Measurements from ENCODE around the gene GSG1L. TPM values are rescaled to one million over a fixed set of nuclear protein-coding genes. Genes with fewer than 3 reads are reported as not detected.
"Not testable (repeated sequence)": the region's sequence is repeated elsewhere in the genome, so short reads cannot be mapped to it uniquely, and the experiment has no call there.

The GSG1L gene
- total RNA-seq, 1 donor from 2014 or later = not detected

- DNase-seq (ENCODE audit: low read depth in 2 of 2) = no peak
Measured at GRCh38 chr16:27950206-27950887, 113.2 kb downstream of the GSG1L start.

DNA sequence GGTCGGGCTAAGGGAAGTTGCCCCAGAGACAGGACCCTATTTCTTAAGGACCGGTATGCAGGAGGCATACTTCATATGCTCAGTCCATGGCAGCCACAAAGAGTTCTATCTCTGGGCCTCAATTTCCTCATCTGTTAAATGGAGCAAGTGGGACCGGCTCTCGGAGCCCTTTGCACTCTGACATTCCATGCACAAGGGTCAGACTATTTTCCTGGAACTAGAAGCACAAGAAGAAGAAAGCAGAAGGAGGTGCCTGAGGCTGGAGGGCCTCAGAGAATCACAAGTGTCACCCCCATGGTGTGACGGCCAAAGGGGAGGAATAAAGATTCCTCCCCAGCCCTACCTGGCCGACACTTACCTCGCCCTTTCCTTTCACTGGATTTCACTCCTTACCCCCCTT is 115.8 kb downstream of the GSG1L start:
- no peak for DNase-seq (ENCODE audit: low read depth in 2 of 2)

GRCh38 chr16:27945233-27945973 is 118.1 kb downstream of the GSG1L start:
- no peak for DNase-seq (ENCODE audit: low read depth in 2 of 2)

GRCh38 chr16:27943766-27944165 is 119.7 kb downstream of the GSG1L start:
- no peak for DNase-seq (ENCODE audit: low read depth in 2 of 2)

- not testable (repeated sequence) for DNase-seq (ENCODE audit: low read depth in 2 of 2)
Measured at GRCh38 chr16:27942071-27942470, 121.4 kb downstream of the GSG1L start.

DNA sequence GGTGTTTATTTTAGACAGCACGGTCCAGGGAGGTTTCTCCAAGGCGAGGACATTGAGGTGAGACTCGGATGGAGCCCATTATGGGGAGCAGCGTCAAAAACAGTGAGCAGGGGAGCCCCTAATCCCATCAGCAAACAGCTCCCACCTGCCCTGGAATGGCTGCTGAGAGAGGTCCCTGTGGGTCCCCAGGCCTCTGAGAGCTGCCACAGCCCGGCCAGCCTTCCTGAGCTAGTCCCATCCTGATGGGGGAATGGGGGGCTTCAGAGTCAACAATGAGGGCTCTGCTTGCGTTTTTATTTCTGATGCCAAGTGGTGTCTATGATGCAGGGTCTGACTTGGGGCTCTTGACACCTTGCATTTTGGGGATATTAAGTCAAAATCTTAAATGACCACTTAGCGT is 128.4 kb downstream of the GSG1L start:
- no peak for DNase-seq (ENCODE audit: low read depth in 2 of 2)

GRCh38 chr16:27932542-27933135 is 130.9 kb downstream of the GSG1L start:
- no peak for DNase-seq (ENCODE audit: low read depth in 2 of 2)

- DNase-seq (ENCODE audit: low read depth in 2 of 2) = no peak
Measured at GRCh38 chr16:27929818-27930217, 133.7 kb downstream of the GSG1L start.

GRCh38 chr16:27928542-27928941 is 135.0 kb downstream of the GSG1L start:
- no peak for DNase-seq (ENCODE audit: low read depth in 2 of 2)

DNA sequence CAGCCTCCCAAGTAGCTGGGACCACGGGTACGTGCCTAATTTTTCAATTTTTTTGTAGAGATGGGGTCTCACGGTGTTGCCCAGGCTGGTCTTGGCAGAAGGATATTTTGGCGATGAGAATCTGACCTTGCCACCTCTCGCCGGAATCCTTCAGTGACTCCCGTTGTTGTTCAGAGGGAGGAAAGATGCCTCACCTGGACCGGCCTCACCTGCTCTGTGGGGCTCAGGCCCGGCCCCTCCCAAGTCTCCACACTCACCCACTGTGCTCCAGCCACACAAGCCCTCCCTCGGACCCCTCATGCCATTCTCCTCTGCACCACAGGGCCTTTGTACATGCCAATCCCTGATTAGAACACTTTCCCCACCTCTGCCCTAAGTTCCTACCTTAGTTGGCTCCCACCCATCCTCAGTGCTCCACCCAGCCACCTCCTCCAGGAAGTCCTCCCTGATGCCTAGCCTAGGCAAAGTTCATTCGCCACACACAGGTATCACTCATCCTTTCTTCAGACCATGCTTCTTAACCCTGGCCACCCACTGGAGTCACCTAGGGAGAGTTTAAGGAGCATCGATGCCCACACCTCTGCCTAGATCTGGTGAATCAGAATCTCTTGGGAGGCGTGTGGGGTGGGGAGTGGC is 136.1 kb downstream of the GSG1L start:
- no peak for DNase-seq (ENCODE audit: low read depth in 2 of 2)

DNA sequence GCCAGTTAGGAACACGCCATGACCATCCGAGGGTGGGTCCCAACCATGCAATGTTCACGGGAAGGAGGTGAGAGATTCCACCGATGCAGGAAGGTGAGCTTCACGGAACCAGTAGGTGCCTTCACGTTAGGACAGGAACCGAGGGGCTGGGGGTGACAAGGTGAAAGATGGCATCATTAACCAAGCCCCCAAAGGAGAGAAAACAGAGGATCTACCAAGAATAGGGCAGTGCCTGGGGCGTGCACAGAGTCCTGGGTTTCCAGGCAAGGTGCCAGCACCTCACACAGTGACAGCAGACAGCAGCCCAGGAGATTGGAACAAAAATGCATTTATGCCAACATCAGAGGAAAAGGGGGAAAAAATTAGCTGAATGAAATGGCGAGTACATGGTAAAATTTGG is 137.9 kb downstream of the GSG1L start:
- no peak for DNase-seq (ENCODE audit: low read depth in 2 of 2)

GRCh38 chr16:27924411-27925118 is 138.9 kb downstream of the GSG1L start:
- no peak for DNase-seq (ENCODE audit: low read depth in 2 of 2)

DNA sequence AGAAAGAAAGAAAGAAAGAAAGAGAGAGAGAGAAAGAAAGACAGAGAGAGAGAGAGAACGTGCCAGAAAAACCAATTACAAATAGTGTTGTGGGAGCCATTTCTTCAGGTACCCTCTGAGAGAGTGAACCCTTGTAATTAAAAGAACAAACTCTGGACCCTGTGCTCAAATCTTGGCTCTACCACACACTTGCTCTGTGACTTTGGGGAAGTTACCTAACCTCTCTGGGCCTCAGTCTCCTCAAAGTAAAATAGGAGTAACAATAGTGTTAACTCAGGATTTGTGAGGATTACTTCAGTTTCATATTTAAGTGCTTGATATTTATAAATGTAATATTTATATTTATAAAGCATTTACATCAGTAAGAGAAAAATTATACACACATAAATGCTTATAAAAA is 139.8 kb downstream of the GSG1L start:
- no peak for DNase-seq (ENCODE audit: low read depth in 2 of 2)

DNA sequence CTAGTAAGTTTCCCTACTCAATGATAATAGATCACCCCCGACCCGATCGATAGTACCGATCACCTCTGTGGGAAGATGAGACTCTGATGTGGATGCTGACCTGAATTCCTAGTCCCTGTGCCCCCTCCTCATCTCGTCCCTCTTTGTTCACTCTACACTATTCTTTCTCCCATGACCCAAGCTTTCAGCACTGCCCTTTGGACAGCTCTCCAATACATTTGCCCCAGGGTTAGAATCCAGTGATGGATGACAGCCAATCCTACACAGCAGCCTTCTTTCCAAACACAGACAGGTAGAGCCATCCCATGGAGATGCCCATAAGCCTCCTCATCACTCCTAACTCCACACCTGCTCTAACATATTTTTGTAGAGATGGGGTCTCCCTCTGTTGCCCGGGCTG is 141.1 kb downstream of the GSG1L start:
- DNase-seq (ENCODE audit: low read depth in 2 of 2) = no peak

DNA sequence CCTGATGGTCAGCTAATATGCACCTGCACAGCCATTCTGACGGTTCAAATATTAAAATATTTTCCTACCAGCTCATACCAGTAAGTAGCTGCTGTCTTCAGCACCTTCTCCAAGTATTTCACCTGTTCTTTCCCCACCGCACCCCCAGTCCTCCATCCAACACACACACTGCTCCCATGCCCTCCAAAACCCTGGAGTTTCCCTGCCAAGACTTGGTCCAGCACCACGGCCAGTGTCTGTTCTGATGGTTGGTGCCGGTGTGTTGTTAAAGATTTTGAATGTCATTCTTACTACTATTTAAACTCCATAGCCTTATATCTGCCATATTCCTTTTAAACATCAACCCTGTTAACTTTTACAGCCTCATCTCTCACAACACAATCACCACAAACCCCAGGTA is 142.4 kb downstream of the GSG1L start:
- DNase-seq (ENCODE audit: low read depth in 2 of 2) = no peak

GRCh38 chr16:27920391-27920891 is 143.1 kb downstream of the GSG1L start:
- no peak for DNase-seq (ENCODE audit: low read depth in 2 of 2)

GRCh38 chr16:27918755-27919154 is 144.8 kb downstream of the GSG1L start:
- no peak for DNase-seq (ENCODE audit: low read depth in 2 of 2)

DNA sequence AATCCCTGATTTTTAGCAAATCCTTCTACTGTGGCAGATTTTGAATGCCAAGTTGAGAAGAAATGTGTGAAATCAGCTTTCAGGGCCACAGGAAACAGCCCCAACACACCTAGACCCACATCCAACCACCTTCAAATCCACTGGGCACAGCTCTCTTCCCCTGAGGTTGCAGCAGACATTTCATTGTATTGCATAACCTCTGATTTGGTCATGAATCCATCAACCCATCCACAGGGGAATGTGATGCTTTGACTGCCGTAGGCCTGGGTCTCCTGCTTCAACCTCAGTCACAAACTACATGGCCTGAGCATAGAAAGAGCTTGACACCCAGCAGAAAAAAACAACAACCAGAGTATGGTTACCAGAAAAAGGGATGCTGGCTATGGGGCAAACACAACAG is 145.6 kb downstream of the GSG1L start:
- no peak for DNase-seq (ENCODE audit: low read depth in 2 of 2)

GRCh38 chr16:27911486-27911885 is 152.0 kb downstream of the GSG1L start:
- no peak for DNase-seq (ENCODE audit: low read depth in 2 of 2)

GRCh38 chr16:27907457-27907972 is 156.0 kb downstream of the GSG1L start:
- no peak for DNase-seq (ENCODE audit: low read depth in 2 of 2)

DNA sequence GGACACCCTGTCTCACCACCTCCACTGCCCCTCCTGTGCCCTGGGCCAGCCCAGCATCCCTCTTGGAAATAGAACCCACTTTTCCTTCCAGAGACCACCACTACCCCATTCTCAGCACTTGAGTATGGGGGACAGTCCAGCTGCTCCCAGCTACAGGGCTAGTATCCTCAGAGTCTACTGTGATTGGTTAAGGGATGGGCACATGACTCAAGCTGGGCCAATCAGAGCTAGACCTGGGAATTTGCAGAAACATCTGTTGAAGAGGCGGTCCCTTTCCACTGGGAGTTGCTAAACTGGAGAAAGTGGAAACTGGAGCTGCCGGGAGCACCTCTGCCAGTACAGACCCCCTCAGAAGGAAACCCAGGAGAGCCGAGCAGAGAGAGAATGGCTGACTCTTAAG is 156.6 kb downstream of the GSG1L start:
- DNase-seq (ENCODE audit: low read depth in 2 of 2) = no peak
